ENCODE results near the gene APOM.

APOM gene

GRCh38 chr6:31705931-31706330, 50.2 kb downstream of the APOM start:
- no peak for DNase-seq (ENCODE audit: low spot score)

GRCh38 chr6:31706599-31706998, 50.9 kb downstream of the APOM start, which contains the start of gene LY6G6F:
Gene LY6G6F, plus strand, starts transcription at chr6:31706866. Its CDS starts 41 bp downstream, at chr6:31706907.
- no peak for DNase-seq (ENCODE audit: low spot score)

GRCh38 chr6:31707701-31708100, 52.0 kb downstream of the APOM start:
- DNase-seq (ENCODE audit: low spot score), result no peak

Measured in hematopoietic multipotent progenitor cell treated with erythropoietin and hydrocortisone succinate and interleukin-3 and kit ligand, for 15 days (in vitro differentiated cells).